Gastrocnemius medialis (tissue), 4 donors: ENCODE results near the gene SRPRB.

Experiments used
- CTCF ChIP-seq, 5 experiments: fragments of 450-650 bp in 3 of 5; fragments of 200-600 bp in 2 of 5; sonication (generic) in 2 of 5; IDR thresholded peaks in 4 of 5; conservative IDR thresholded peaks in 1 of 5; 1 replicate in 4 of 5; 2 replicates in 1 of 5; pipeline ENCODE4 v1.5.1; 2016 to 2019; ENCODE audit warnings: antibody characterized with exemption in 5 of 5, mild to moderate bottlenecking in 3 of 5, moderate library complexity in 3 of 5
- POLR2A ChIP-seq, 2 donors: fragments of 450-650 bp; IDR thresholded peaks; one replicate each; pipeline ENCODE4 v1.6.1; 2017; ENCODE audit warnings: antibody characterized with exemption in 2 of 2, mild to moderate bottlenecking in 2 of 2, moderate library complexity in 2 of 2

DNA sequence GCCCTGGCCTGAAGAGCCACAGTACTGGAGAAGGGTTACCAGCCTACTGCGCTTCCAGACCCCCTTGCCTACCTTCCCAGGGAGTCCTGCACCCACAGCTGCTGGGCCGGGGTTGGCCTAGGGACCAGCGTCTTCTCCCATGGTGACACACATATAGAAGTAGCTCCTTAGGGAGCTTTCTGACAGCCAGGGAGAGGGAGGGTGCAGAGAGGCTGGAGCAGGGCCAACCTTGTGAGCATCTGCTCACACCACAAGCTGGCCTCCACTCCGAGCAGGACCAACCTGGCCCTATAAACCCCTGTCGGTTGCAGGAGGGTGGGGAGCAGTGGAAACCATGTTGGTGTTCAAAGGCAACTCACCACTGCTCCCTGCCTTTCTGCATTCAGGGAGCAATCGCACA lies 35.2 kb downstream of the SRPRB start:
- TF ChIP-seq CTCF (IDR thresholded peaks at IDR 0.05 in 4 of 5, conservative IDR thresholded peaks at IDR 0.05 in 1 of 5), result no peak
- no peak for TF ChIP-seq POLR2A (IDR thresholded peaks at IDR 0.05)
